HEK293 (cell line): ENCODE measurements around the gene NR2C2.

ENCODE experiments used
- CTCF ChIA-PET: fragments of 350-600 bp; formaldehyde crosslinking; extraction: SDS; loops from one replicate; lab custom pipeline; 2021; ENCODE audit warnings: antibody characterized with exemption; lab: Yijun Ruan, JAX
- POLR2A ChIA-PET: fragments of 300-600 bp; formaldehyde crosslinking; extraction: SDS; loops from one replicate; lab custom pipeline; 2020; ENCODE audit warnings: antibody characterized with exemption, inconsistent platforms; lab: Yijun Ruan, JAX
- H3K27ac ChIP-seq: fragments of 200-500 bp; sonication (Bioruptor generic); 2 replicates; pipeline ENCODE4 v1.5.1; 2014; ENCODE audit warnings: low read depth, low read length, control low read depth, inconsistent platforms; ENCODE audit errors: extremely low read depth
- H3K36me3 ChIP-seq, 2 experiments: fragments of 200-500 bp in 1 of 2; sonication (Bioruptor generic) in 1 of 2; 1 replicate in 1 of 2; 2 replicates in 1 of 2; pipeline ENCODE4 v1.5.1; 2014 to 2017; ENCODE audit warnings: inconsistent platforms in 2 of 2, low read length in 2 of 2; ENCODE audit not compliant: control insufficient read depth in 2 of 2, insufficient read depth in 1 of 2
- H3K4me1 ChIP-seq: fragments of 200-500 bp; sonication (Bioruptor generic); 2 replicates; pipeline ENCODE4 v1.5.1; 2014; ENCODE audit warnings: mild to moderate bottlenecking, low read length, inconsistent platforms; ENCODE audit not compliant: control insufficient read depth, insufficient read depth
- H3K4me3 ChIP-seq: 2 replicates; pipeline ENCODE4 v1.5.1; 2011; ENCODE audit warnings: low read depth, mild to moderate bottlenecking, control low read depth, low read length, moderate library complexity
- H3K9me3 ChIP-seq: fragments of 200-500 bp; sonication (Bioruptor generic); 2 replicates; pipeline ENCODE4 v1.5.1; 2014; ENCODE audit warnings: low read depth, low read length, inconsistent platforms; ENCODE audit not compliant: control insufficient read depth, insufficient read depth
- GLI4 ChIP-seq: fragments of 450-650 bp; formaldehyde crosslinking; IDR thresholded peaks from 2 replicates; pipeline ENCODE4 v1.5.1; 2016; ENCODE audit warnings: missing biosample characterization, missing genetic modification characterization
- KLF8 ChIP-seq: fragments of 450-650 bp; formaldehyde crosslinking; IDR thresholded peaks from 2 replicates; pipeline ENCODE4 v1.5.1; 2016; ENCODE audit warnings: missing biosample characterization, missing genetic modification characterization
- PATZ1 ChIP-seq: fragments of 450-650 bp; formaldehyde crosslinking; IDR thresholded peaks from 2 replicates; pipeline ENCODE4 v1.5.1; 2016; ENCODE audit warnings: missing biosample characterization, missing genetic modification characterization
- PRDM1 ChIP-seq: fragments of 450-650 bp; formaldehyde crosslinking; IDR thresholded peaks from 2 replicates; pipeline ENCODE4; 2016; ENCODE audit warnings: missing biosample characterization, missing genetic modification characterization
- WT1 ChIP-seq: fragments of 450-650 bp; formaldehyde crosslinking; IDR thresholded peaks from 2 replicates; pipeline ENCODE4 v1.5.1; 2016; ENCODE audit warnings: missing biosample characterization, missing genetic modification characterization
- YY2 ChIP-seq: fragments of 450-650 bp; formaldehyde crosslinking; IDR thresholded peaks from 2 replicates; pipeline ENCODE4 v1.5.1; 2016; ENCODE audit warnings: missing biosample characterization, missing genetic modification characterization
- ZIC2 ChIP-seq: fragments of 450-650 bp; formaldehyde crosslinking; IDR thresholded peaks from 2 replicates; pipeline ENCODE4 v1.5.1; 2016; ENCODE audit warnings: missing biosample characterization, missing genetic modification characterization
- ZNF155 ChIP-seq: fragments of 450-650 bp; formaldehyde crosslinking; IDR thresholded peaks from 2 replicates; pipeline ENCODE4 v1.5.1; 2016; ENCODE audit warnings: missing biosample characterization, missing genetic modification characterization
- ZNF23 ChIP-seq: fragments of 450-650 bp; formaldehyde crosslinking; IDR thresholded peaks from 2 replicates; pipeline ENCODE4 v1.5.1; 2016; ENCODE audit warnings: missing biosample characterization, missing genetic modification characterization, borderline replicate concordance
- ZNF248 ChIP-seq: fragments of 450-650 bp; formaldehyde crosslinking; IDR thresholded peaks from 2 replicates; pipeline ENCODE4 v1.5.1; 2017; ENCODE audit warnings: missing biosample characterization, missing genetic modification characterization
- ZNF280C ChIP-seq: fragments of 450-650 bp; formaldehyde crosslinking; IDR thresholded peaks from 2 replicates; pipeline ENCODE4 v1.5.1; 2016; ENCODE audit warnings: missing biosample characterization, missing genetic modification characterization
- ZNF302 ChIP-seq: fragments of 450-650 bp; formaldehyde crosslinking; IDR thresholded peaks from 2 replicates; pipeline ENCODE4 v1.5.1; 2016; ENCODE audit warnings: missing biosample characterization, missing genetic modification characterization, low read depth
- ZNF324 ChIP-seq: fragments of 450-650 bp; formaldehyde crosslinking; IDR thresholded peaks from 2 replicates; pipeline ENCODE4 v1.5.1; 2016; ENCODE audit warnings: missing biosample characterization, missing genetic modification characterization
- ZNF350 ChIP-seq: fragments of 450-650 bp; formaldehyde crosslinking; IDR thresholded peaks from 2 replicates; pipeline ENCODE4 v1.5.0; 2017; ENCODE audit warnings: missing biosample characterization, mild to moderate bottlenecking, missing genetic modification characterization
- ZNF37A ChIP-seq: fragments of 450-650 bp; IDR thresholded peaks from 2 replicates; pipeline ENCODE4 v1.5.1; 2018; ENCODE audit warnings: missing biosample characterization, missing genetic modification characterization
- ZNF513 ChIP-seq: fragments of 450-650 bp; IDR thresholded peaks from 2 replicates; pipeline ENCODE4 v1.5.1; 2018; ENCODE audit warnings: missing biosample characterization, missing genetic modification characterization
- ZNF548 ChIP-seq: fragments of 450-650 bp; formaldehyde crosslinking; IDR thresholded peaks from 2 replicates; pipeline ENCODE4 v1.5.1; 2016; ENCODE audit warnings: missing biosample characterization, missing genetic modification characterization
- ZNF549 ChIP-seq: fragments of 450-650 bp; IDR thresholded peaks from 2 replicates; pipeline ENCODE4 v1.5.1; 2018; ENCODE audit warnings: missing biosample characterization, missing genetic modification characterization, mild to moderate bottlenecking, inconsistent platforms, moderate library complexity
- ZNF664 ChIP-seq: fragments of 450-650 bp; formaldehyde crosslinking; IDR thresholded peaks from 2 replicates; pipeline ENCODE4 v1.5.1; 2016; ENCODE audit warnings: missing biosample characterization, missing genetic modification characterization
- ZNF701 ChIP-seq: fragments of 450-650 bp; formaldehyde crosslinking; IDR thresholded peaks from 2 replicates; pipeline ENCODE4 v1.5.1; 2016; ENCODE audit warnings: missing biosample characterization, missing genetic modification characterization
- ZNF768 ChIP-seq: fragments of 450-650 bp; formaldehyde crosslinking; IDR thresholded peaks from 2 replicates; pipeline ENCODE4 v1.5.1; 2018; ENCODE audit warnings: missing biosample characterization, mild to moderate bottlenecking, missing genetic modification characterization
- ZNF785 ChIP-seq: fragments of 450-650 bp; formaldehyde crosslinking; IDR thresholded peaks from 2 replicates; pipeline ENCODE4 v1.5.1; 2016; ENCODE audit warnings: missing biosample characterization, missing genetic modification characterization
- ZNF843 ChIP-seq: fragments of 450-650 bp; formaldehyde crosslinking; IDR thresholded peaks from 2 replicates; pipeline ENCODE4 v1.5.1; 2016; ENCODE audit warnings: missing biosample characterization, missing genetic modification characterization
- ZSCAN23 ChIP-seq: fragments of 450-650 bp; formaldehyde crosslinking; IDR thresholded peaks from 2 replicates; pipeline ENCODE4 v1.5.1; 2016; ENCODE audit warnings: missing biosample characterization, missing genetic modification characterization
- ZSCAN4 ChIP-seq: fragments of 450-650 bp; formaldehyde crosslinking; IDR thresholded peaks from 2 replicates; pipeline ENCODE4 v1.5.1; 2017; ENCODE audit warnings: missing biosample characterization, missing genetic modification characterization
- ZSCAN5A ChIP-seq: fragments of 450-650 bp; formaldehyde crosslinking; IDR thresholded peaks from 2 replicates; pipeline ENCODE4 v1.5.1; 2016; ENCODE audit warnings: missing biosample characterization, missing genetic modification characterization

Gene NR2C2

GRCh38 chr3:15079091-15079490 is 131.7 kb downstream of the NR2C2 start (continued):
- no peak for TF ChIP-seq PATZ1 (tag by site-specific recombination)
- no peak for TF ChIP-seq WT1 (tag by site-specific recombination)
- no peak for TF ChIP-seq ZNF302
- no peak for TF ChIP-seq KLF8 (tag by site-specific recombination)
- TF ChIP-seq PRDM1 (tag by site-specific recombination): no peak
- TF ChIP-seq YY2 (tag by site-specific recombination): no peak
- TF ChIP-seq ZNF843: no peak
- no peak for TF ChIP-seq ZSCAN23 (tag by site-specific recombination)
- TF ChIP-seq ZNF548: no peak
- no peak for TF ChIP-seq ZNF513
- TF ChIP-seq ZNF350: no peak

GRCh38 chr3:15081960-15082664 is 134.7 kb downstream of the NR2C2 start:
- CTCF ChIA-PET: interaction anchor here (0.6 to 1.3 kb wide), 3 partner anchors 26 to 986 kb away, joined by 3 read pairs; no protein-coding TSS in a partner anchor
- peaks cover 58 to 97% of the 10 kb centered on the region in 2 experiments for H3K36me3 ChIP-seq

More at GRCh38 chr3:15081960-15082664, 134.7 kb downstream of the NR2C2 start:
- Histone ChIP-seq H3K4me3 (no peak overlapping the region), H3K27ac (no peak overlapping the region), H3K4me1 (no peaks in the 10 kb centered on the region), H3K9me3 (no peaks in the 10 kb centered on the region)
- TF ChIP-seq ZNF248: no peak
- TF ChIP-seq ZNF785 (tag by site-specific recombination): no peak
- TF ChIP-seq ZNF324 (tag by site-specific recombination): no peak
- TF ChIP-seq ZNF280C (tag by site-specific recombination): no peak
- TF ChIP-seq ZNF513: no peak
- no peak for TF ChIP-seq GLI4
- no peak for TF ChIP-seq ZNF664
- no peak for TF ChIP-seq ZNF549
- TF ChIP-seq ZNF155 (tag by site-specific recombination): no peak
- TF ChIP-seq ZNF768 (tag by site-specific recombination): no peak
- no peak for TF ChIP-seq ZNF37A (tag by site-specific recombination)
- TF ChIP-seq ZNF23 (tag by site-specific recombination): no peak
- no peak for TF ChIP-seq ZSCAN4 (tag by site-specific recombination)
- no peak for TF ChIP-seq ZSCAN5A (tag by site-specific recombination)
- no peak for TF ChIP-seq PATZ1 (tag by site-specific recombination)
- no peak for TF ChIP-seq ZIC2
- no peak for TF ChIP-seq ZNF701
- POLR2A ChIA-PET: no interaction called here
